Endothelial cell (in vitro differentiated cells): ENCODE data around the gene L3MBTL1. TPM values are rescaled to one million over a fixed set of nuclear protein-coding genes. Genes with fewer than 3 reads are reported as not detected.
"Not testable (repeated sequence)": the region's sequence is repeated elsewhere in the genome, so short reads cannot be mapped to it uniquely, and the experiment has no call there.

Experiments
- DNase-seq: peaks from one replicate; pipeline ENCODE4 v3.0.0; 2021; ENCODE audit warnings: low spot score
- H3K27ac Mint-ChIP-seq: one replicate; pipeline ENCODE4 v1.8.0; 2021; ENCODE audit warnings: mixed read lengths, inconsistent platforms; ENCODE audit not compliant: unreplicated experiment
- H3K27me3 Mint-ChIP-seq: one replicate; pipeline ENCODE4 v1.8.0; 2021; ENCODE audit warnings: mild to moderate bottlenecking, moderate library complexity, mixed read lengths, inconsistent platforms; ENCODE audit not compliant: unreplicated experiment
- H3K36me3 Mint-ChIP-seq: one replicate; pipeline ENCODE4 v1.8.0; 2021; ENCODE audit warnings: mild to moderate bottlenecking, low read depth, mixed read lengths, inconsistent platforms; ENCODE audit not compliant: unreplicated experiment
- H3K4me1 Mint-ChIP-seq: one replicate; pipeline ENCODE4 v1.8.0; 2021; ENCODE audit warnings: mild to moderate bottlenecking, mixed read lengths, inconsistent platforms; ENCODE audit not compliant: unreplicated experiment
- H3K4me3 Mint-ChIP-seq: one replicate; pipeline ENCODE4 v1.8.0; 2021; ENCODE audit warnings: mild to moderate bottlenecking, mixed read lengths, inconsistent platforms; ENCODE audit not compliant: unreplicated experiment
- H3K9me3 Mint-ChIP-seq: one replicate; pipeline ENCODE4 v1.8.0; 2021; ENCODE audit warnings: mixed read lengths, inconsistent platforms; ENCODE audit not compliant: unreplicated experiment
- total RNA-seq: library from RNA; stranded (reverse); fragmentation: NEBNext Ultra II Directional; extraction: Animal tissue kit (Norgen Biotek cat#: 25700); gene quantifications from one replicate; pipeline ENCODE4 v1.2.1, GENCODE V29; 2021; ENCODE audit not compliant: unreplicated experiment
- TF ChIP-seq, protein P1 (sequence below): fragments of 200-600 bp; sonication (generic); IDR thresholded peaks from one replicate; pipeline ENCODE4 v1.5.0; 2021; ENCODE audit warnings: antibody characterized with exemption; ENCODE audit not compliant: unreplicated experiment

The L3MBTL1 gene
- total RNA-seq, 1 donor from 2014 or later: 19.8 TPM

DNA sequence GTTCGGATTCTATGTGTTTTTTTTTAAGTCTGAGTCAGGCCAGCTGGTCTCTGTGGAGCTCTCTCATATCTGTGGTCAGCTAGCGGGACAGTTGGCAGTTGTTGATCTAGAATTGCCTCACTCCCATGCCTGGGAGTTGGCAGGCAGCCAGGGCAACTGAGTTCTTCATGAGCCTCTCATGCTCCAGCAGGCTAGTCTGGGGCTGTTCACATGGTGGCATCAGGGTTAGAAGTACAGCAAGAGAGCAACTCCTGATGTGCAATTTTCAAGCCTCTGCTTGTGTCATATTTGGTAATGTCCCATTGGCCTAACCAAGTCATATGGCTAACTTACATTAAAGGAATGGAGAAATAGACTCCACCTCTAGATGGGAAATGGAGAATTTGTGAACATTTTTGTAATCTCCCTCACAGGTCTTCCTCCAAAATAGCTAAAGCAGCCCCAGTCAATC is 76.5 kb downstream of the L3MBTL1 start:
- TF ChIP-seq, protein P1, sequence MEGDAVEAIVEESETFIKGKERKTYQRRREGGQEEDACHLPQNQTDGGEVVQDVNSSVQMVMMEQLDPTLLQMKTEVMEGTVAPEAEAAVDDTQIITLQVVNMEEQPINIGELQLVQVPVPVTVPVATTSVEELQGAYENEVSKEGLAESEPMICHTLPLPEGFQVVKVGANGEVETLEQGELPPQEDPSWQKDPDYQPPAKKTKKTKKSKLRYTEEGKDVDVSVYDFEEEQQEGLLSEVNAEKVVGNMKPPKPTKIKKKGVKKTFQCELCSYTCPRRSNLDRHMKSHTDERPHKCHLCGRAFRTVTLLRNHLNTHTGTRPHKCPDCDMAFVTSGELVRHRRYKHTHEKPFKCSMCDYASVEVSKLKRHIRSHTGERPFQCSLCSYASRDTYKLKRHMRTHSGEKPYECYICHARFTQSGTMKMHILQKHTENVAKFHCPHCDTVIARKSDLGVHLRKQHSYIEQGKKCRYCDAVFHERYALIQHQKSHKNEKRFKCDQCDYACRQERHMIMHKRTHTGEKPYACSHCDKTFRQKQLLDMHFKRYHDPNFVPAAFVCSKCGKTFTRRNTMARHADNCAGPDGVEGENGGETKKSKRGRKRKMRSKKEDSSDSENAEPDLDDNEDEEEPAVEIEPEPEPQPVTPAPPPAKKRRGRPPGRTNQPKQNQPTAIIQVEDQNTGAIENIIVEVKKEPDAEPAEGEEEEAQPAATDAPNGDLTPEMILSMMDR: no peak
- no peaks in the 10 kb centered on the region for H3K9me3 Mint-ChIP-seq
- H3K4me3 Mint-ChIP-seq: no peak overlapping the region
- H3K27me3 Mint-ChIP-seq: no peaks in the 10 kb centered on the region
- no peaks in the 10 kb centered on the region for H3K36me3 Mint-ChIP-seq
- H3K27ac Mint-ChIP-seq: no peak overlapping the region
- no peak for DNase-seq
- no peaks in the 10 kb centered on the region for H3K4me1 Mint-ChIP-seq

DNA sequence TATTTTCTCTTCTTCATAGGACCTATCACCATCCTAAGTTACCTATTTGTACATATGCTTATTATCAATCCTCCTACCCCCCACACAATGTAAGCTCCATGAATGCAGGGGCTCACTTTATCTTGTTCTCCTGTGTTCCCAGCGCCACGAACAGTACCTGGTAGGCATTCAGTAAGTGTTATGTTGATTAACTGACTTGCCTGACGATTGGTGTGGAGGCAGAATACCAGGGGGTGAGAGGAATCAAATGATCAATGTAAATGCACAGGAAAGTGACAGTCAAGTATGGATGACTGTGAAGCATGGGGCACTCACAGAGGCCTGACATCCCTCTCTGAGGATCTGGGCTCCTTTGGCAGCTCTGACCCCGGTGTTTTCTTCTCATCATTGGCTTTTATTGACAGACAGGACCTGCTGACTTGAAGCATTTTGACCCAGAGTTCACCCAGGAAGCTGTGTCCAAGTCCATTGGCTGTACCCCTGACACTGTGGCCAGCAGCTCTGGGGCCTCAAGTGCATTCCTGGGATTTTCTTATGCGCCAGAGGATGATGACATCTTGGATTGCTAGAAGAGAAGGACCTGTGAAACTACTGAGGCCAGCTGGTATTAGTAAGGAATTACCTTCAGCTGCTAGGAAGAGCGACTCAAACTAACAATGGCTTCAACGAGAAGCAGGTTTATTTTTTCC is 77.1 kb downstream of the L3MBTL1 start:
- DNase-seq: no peak
- Mint-ChIP-seq H3K27ac (no peak overlapping the region), H3K4me1 (no peaks in the 10 kb centered on the region), H3K27me3 (no peaks in the 10 kb centered on the region), H3K9me3 (no peaks in the 10 kb centered on the region), H3K4me3 (no peak overlapping the region), H3K36me3 (no peaks in the 10 kb centered on the region)
- TF ChIP-seq, protein P1: no peak

DNA sequence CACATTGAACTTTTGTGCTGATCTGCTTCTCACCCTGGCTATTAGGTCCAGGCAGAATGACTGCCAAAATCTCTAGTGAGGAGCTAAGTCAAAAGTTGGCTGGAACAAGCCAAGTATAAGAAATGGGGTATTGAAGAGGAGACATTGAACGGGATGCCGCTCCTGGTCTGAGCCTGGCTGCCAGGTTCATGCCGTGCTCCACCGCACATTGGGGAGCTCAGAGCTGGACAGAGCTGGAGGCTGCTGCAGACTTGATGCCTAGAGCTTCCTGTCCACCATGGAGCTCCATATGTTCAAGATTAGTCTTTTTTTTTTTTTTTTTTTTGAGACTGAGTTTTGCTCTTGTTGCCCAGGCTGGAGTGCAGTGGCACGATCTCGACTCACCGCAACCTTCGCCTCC is 79.1 kb downstream of the L3MBTL1 start:
- Mint-ChIP-seq H3K4me1 (peaks cover 9% of the 10 kb centered on the region), H3K27ac (no peak overlapping the region), H3K27me3 (no peaks in the 10 kb centered on the region), H3K4me3 (no peak overlapping the region), H3K9me3 (no peaks in the 10 kb centered on the region), H3K36me3 (no peaks in the 10 kb centered on the region)
- DNase-seq: no peak
- TF ChIP-seq, protein P1: no peak

DNA sequence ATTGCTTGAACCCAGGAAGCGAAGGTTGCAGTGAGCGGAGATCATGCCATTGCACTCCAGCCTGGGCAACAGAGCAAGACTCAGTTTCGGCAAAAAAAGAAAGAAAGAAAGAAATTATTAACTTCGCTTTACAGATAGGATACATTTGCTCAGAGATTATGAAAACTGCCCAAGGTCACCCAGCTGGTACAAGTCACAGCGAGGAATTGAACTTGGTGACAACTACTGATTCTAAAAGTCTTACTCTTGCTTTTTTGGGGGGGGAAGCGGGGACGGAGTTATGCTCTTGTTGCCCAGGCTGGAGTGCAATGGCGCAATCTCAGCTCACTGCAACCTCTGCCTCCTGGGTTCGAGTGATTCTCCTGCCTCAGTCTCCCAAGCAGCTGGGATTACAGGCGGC is 81.0 kb downstream of the L3MBTL1 start:
- not testable (repeated sequence) for H3K36me3 Mint-ChIP-seq, H3K4me3 Mint-ChIP-seq, DNase-seq, H3K27ac Mint-ChIP-seq, H3K4me1 Mint-ChIP-seq, H3K27me3 Mint-ChIP-seq, H3K9me3 Mint-ChIP-seq

DNA sequence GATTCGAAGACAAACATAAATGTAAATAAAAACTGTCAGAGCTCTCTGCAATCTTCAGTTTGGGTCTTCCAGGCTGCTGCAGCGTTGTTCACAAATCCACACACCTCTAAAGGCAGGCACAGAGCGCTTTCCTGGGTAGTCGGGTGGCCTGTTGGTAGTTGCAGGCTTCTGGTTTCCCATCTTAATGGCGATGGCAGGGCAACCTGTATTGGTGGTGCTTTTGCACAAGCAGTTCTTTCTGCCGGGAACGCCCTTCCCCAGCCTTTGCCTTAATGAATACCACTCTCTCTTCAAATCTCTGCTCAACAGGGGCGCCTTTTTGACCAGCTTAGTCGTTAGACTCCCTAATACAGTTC is 82.5 kb downstream of the L3MBTL1 start:
- peaks cover 9% of the 10 kb centered on the region for H3K4me1 Mint-ChIP-seq
- H3K4me3 Mint-ChIP-seq: peak overlapping the region; percentile 92
- H3K9me3 Mint-ChIP-seq: no peaks in the 10 kb centered on the region
- H3K27me3 Mint-ChIP-seq: no peaks in the 10 kb centered on the region
- DNase-seq: peak; percentile 18
- TF ChIP-seq, protein P1: no peak
- H3K36me3 Mint-ChIP-seq: no peaks in the 10 kb centered on the region
- H3K27ac Mint-ChIP-seq: no peak overlapping the region
